ENCODE data around the gene RIPOR3.
"Not testable (repeated sequence)": the region's sequence is repeated elsewhere in the genome, so short reads cannot be mapped to it uniquely, and the experiment has no call there.

RIPOR3 gene

DNA sequence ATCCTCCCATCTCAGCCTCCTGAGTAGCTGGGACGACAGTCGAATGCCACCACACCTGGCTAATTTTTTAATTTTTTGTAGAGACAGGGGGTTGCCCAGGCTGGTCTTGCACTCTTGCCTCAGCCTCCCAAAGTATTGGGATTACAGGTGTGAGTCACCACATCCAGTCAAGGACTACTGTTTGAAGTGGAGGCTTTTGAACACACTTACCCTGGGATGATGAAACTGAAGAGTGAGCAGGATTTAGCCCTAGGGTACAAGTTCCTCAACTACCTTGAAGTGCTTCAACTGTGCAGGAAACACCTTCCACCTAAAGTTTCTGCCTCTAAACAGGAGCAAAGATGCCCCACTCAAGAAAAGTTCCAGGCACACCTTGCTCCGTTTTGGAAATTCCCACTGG, 24.4 kb upstream of the RIPOR3 start:
- Mint-ChIP-seq H3K4me1 (no peaks in the 10 kb centered on the region), H3K4me3 (no peak overlapping the region), H3K9me3 (no peaks in the 10 kb centered on the region), H3K36me3 (no peaks in the 10 kb centered on the region), H3K27ac (no peak overlapping the region)
- no peak for ATAC-seq
- no peak for DNase-seq (ENCODE audit: low spot score in 2 of 2)

DNA sequence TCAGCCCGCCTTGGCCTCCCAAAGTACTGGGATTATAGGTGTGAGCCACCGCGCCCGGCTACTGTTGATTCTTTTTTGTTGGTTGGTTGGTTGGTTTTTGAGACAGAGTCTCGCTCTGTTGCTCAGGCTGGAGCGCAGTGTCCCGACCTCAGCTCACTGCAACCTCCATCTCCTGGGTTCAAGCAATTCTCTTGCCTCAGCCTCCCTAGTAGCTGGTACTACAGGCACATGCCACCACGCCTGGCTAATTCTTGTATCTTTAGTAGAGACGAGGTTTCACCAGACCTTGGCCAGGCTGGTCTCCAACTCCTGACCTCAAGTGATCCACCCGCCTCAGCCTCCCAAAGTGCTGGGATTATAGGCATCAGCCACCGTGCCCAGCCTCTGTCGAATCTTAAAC, 23.1 kb upstream of the RIPOR3 start:
- DNase-seq (ENCODE audit: low spot score in 2 of 2); ATAC-seq; H3K4me3 Mint-ChIP-seq; H3K4me1 Mint-ChIP-seq; H3K27ac Mint-ChIP-seq; H3K9me3 Mint-ChIP-seq; H3K36me3 Mint-ChIP-seq: not testable (repeated sequence)

DNA sequence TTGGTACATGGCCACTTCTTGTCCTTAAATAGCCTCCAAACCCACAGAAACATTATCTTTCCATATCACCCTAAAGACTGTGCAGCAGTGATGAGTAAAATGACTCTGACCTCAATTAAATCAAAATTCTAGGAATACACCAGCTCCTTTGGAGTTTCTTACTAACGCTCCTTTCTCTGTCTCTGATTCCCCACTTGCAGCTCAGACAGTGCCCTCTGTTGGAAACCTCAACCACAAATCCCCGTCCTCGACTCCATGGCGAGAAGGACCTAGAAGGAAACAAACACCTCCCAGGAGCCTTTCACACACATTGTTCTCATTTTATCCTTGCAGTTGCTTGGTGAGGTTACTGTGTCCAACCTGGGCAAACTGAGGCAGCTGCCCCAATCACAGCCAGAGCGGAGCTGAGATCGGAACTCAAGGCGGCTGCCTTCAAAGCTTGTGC, 22.3 kb upstream of the RIPOR3 start:
- ATAC-seq (no peak), DNase-seq (ENCODE audit: low spot score in 2 of 2) (no peak)
- Mint-ChIP-seq H3K4me1 (no peaks in the 10 kb centered on the region), H3K9me3 (no peaks in the 10 kb centered on the region), H3K36me3 (no peaks in the 10 kb centered on the region), H3K4me3 (no peak overlapping the region), H3K27ac (no peak overlapping the region)

DNA sequence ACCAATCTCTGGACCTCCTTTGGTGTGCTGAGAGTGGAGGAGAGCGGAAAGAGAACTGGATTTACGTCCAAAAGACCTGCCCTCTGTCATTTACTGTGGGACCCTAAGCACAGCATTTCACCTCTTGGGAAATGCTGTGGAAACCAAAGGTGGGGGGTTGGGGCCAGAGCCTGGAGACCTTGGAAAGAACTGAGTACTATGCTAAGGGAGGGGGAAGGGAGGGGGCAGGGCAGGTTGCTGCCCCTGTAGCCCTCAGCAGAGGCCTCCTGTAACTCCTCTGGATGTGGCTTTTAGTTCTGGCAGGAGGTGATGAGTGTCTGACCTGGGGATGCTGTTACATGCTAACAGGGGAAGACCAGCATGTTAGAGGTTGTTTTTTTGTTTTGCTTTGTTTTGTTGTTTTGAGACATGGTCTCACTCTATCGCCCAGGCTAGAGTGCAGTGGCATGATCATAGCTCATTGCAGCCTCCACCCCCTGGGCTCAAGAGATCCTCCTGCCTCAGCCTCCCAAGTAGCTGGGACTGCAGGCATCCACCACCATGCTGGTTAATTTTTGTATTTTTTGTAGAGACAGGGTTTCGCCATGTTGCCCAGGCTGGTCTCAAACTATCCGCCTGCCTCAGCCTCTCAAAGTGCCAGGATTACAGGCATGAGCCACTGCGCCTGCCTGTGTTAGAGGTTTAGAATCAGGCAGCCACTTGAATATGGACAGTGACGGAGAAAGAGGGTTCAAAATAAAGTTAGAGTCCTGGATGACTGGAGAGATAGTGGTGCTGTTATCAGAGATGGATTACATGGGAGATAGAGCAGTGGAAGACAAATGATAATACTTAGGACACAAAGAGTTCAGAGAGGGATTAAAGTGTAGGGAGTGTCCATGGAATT, 21.7 kb upstream of the RIPOR3 start:
- Mint-ChIP-seq H3K9me3 (no peaks in the 10 kb centered on the region), H3K36me3 (no peaks in the 10 kb centered on the region), H3K4me1 (no peaks in the 10 kb centered on the region), H3K4me3 (no peak overlapping the region), H3K27ac (no peak overlapping the region)
- no peak for ATAC-seq
- no peak for DNase-seq (ENCODE audit: low spot score in 2 of 2)

DNA sequence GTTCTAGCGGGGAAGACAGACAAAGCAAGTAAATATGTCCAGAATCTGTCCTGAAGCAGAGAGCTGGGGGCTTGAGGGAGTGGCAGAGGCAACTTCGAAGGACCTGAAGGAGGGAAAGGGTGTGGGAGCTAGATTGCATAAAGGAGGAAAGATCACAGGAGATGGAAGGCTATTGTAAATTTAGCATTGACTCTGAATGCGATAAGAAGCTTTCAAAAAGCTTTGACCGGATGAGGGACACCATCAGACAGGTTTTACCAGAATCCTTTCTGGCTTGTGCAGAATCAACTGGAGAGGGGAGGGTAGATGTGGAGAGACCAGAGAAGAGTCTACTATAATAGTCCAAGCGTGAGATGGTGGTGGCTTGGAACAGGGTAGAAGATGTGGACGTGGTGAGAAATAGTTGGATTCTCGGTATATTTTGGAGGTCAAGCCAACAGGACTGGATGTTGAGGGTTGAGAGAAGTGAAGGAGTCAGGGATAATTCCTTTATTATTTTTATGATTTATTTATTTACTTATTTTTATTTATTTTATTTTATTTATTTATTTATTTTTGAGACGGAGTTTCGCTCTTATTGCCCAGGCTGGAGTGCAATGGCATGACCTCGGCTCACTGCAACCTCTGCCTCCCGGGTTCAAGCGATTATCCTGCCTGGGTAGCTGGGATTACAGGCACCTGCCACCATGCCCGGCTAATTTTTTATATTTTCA, 19.9 kb upstream of the RIPOR3 start:
- Mint-ChIP-seq H3K9me3 (no peaks in the 10 kb centered on the region), H3K4me3 (no peak overlapping the region), H3K4me1 (no peaks in the 10 kb centered on the region), H3K36me3 (no peaks in the 10 kb centered on the region), H3K27ac (no peak overlapping the region)
- DNase-seq (ENCODE audit: low spot score in 2 of 2) (no peak), ATAC-seq (no peak)

DNA sequence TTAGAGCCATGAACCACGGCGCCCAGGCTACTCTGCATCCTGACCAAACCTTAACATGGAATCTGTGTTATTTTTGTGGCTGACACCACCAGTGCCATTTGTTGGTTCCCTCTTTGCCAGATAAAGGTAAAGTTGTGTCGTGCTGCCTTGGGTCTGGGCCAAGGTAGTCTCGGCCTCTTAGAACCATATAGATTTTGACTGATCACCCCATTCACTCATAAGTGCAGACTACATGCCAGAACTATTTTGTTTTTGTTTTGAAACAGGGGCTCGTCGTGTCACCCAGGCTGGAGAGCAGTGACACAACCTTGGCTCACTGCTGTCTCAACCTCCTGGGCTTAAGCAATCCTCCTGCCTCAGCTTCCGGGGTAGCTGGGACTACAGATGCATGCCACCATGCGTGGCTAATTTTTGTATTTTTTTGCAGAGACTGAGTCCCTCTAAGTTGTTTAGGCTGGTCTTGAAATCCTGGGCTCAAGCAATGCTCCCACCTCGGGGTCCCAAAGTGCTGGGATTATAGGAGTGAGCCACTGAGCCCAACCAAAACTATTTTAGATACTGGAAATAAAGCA, 19.2 kb upstream of the RIPOR3 start:
- no peaks in the 10 kb centered on the region for H3K36me3 Mint-ChIP-seq
- DNase-seq (ENCODE audit: low spot score in 2 of 2): no peak
- H3K27ac Mint-ChIP-seq: no peak overlapping the region
- H3K4me3 Mint-ChIP-seq: no peak overlapping the region
- H3K4me1 Mint-ChIP-seq: no peaks in the 10 kb centered on the region
- H3K9me3 Mint-ChIP-seq: no peaks in the 10 kb centered on the region
- ATAC-seq: no peak

DNA sequence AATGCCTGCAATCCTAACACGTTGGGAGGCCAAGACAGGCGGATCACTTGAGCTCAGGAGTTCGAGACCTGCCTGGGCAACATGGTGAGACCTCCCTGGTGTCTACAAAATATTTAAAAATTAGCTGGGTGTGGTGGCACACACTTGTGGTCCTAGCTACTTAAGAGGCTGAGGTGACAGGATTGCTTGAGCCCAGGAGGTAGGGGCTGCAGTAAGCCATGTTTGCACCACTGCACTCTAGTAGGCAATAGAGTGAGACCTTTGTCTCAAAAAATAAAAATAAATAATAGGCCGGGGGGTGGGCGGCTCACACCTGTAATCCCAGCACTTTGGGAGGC, 18.3 kb upstream of the RIPOR3 start:
- no peaks in the 10 kb centered on the region for H3K36me3 Mint-ChIP-seq
- no peaks in the 10 kb centered on the region for H3K4me1 Mint-ChIP-seq
- no peak overlapping the region for H3K4me3 Mint-ChIP-seq
- no peaks in the 10 kb centered on the region for H3K9me3 Mint-ChIP-seq
- no peak for ATAC-seq
- DNase-seq (ENCODE audit: low spot score in 2 of 2): no peak
- no peak overlapping the region for H3K27ac Mint-ChIP-seq

DNA sequence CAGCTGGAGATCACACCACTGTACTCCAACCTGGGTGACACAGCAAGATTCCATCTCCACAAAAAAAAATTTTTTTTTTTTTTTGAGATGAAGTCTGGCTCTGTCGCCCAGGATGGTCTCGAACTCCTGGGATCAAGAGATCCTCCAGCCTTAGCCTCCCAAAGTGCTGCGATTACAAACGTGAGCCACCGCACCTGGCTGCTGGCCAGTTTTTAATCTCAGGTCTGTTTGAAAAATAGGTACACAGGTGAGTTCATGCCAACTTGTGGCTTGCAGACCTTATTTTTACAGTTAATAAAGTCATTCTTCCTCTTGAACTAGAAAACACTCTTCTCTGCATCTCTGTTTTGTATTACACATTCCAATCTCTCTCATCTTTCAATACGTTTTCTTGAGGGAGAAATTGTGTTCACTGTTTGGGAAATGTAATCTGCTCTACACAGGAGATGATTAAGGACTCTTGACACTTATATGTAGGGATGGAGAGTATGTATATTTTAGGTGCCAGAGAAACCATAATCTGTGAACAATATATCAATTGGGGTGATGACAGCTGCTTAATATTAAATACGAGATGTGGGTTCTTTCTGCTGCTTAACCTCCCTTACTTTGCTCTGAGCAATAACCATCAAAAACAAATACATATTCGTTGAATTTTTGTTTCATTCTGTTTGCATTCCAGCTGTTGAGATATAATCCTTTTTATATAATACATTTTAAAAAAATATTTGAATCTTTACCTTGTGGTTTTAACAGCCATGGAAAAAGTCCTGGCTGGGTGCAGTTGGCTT, 17.7 kb upstream of the RIPOR3 start:
- H3K4me3 Mint-ChIP-seq: no peak overlapping the region
- ATAC-seq: no peak
- no peak overlapping the region for H3K27ac Mint-ChIP-seq
- H3K36me3 Mint-ChIP-seq: no peaks in the 10 kb centered on the region
- DNase-seq (ENCODE audit: low spot score in 2 of 2): no peak
- H3K4me1 Mint-ChIP-seq: no peaks in the 10 kb centered on the region
- no peaks in the 10 kb centered on the region for H3K9me3 Mint-ChIP-seq

DNA sequence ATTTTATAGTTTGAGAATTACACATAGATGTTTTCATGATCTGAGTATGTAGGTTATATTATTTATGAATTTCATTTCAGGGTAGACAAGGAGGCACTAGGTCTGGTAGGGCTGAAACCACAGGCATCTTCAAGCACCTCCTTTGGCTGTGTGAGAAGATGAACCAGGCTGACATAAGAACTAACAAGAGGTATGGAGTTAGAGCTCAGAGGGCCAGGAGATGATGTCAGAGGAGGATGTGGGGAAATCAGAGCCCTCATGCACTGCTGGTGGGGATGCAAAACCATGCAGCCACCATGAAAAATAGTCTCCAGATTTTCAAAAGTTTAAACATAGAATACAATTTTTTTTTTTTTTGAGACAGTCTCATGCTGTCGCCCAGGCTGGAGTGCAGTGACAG, 13.6 kb upstream of the RIPOR3 start:
- Mint-ChIP-seq H3K4me1 (no peaks in the 10 kb centered on the region), H3K4me3 (no peak overlapping the region), H3K9me3 (no peaks in the 10 kb centered on the region), H3K27ac (no peak overlapping the region), H3K36me3 (no peaks in the 10 kb centered on the region)
- ATAC-seq (no peak), DNase-seq (ENCODE audit: low spot score in 2 of 2) (no peak)

DNA sequence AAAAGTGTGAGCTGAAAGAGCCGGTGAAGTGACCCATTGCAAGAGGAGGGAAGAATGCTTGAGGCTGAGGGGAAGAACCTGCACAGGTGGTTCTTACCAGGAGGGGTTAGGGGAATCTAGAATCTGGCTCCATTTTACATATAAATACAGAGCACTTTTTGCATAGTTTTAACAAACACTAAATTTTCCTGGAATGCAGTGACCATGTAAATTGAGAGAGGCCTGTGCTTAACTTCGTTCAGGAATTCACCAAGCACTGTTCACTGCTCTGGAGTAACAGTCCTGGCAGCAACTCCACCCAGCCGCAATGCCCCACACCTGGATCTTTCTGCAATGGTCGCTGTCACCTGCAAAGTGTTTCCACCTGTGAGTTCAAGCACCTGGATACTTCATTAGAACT, 13.2 kb upstream of the RIPOR3 start:
- DNase-seq (ENCODE audit: low spot score in 2 of 2): no peak
- Mint-ChIP-seq H3K4me1 (no peaks in the 10 kb centered on the region), H3K27ac (no peak overlapping the region)

DNA sequence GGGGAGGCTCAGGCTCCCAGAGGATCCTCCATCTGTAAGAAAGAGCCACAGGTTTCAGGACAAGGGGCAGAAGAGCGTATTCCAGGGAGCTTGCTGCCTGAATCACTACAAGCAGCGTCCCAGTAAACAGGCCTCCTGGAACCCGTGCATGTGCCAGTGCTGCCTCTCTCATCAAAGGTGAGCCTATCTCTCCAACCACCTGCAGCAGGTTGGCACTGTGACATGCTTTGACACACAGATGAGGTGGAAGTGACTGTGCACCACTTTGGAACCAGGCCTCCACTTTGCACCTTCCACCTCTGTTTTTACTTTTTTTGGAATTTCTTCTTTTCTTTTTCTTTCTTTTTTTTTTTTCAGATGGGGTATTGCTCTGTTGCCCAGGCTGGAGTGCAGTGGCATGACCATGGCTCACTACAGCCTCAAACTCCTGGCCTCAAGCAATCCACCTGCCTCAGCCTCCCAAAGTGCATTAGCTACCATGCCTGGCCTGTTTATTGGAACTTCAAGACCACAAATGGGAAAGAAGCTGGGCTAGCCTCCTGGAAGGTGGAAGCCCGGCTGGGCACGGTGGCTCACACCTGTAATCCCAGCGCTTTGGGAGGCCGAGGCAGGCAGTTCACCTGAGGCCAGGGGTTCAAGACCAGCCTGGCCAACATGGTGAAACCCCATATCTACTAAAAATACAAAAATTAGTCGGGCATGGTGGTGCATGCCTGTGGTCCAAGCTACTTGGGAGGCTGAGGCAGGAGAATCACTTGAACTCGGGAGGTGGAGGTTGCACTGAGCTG, 12.5 kb upstream of the RIPOR3 start:
- H3K4me3 Mint-ChIP-seq; H3K36me3 Mint-ChIP-seq; ATAC-seq; H3K27ac Mint-ChIP-seq; H3K4me1 Mint-ChIP-seq; DNase-seq (ENCODE audit: low spot score in 2 of 2); H3K9me3 Mint-ChIP-seq: not testable (repeated sequence)

More for the DNA sequence above, 13.2 kb upstream of the RIPOR3 start:
- no peaks in the 10 kb centered on the region for H3K9me3 Mint-ChIP-seq
- H3K4me3 Mint-ChIP-seq: no peak overlapping the region
- no peak for ATAC-seq
- no peaks in the 10 kb centered on the region for H3K36me3 Mint-ChIP-seq

DNA sequence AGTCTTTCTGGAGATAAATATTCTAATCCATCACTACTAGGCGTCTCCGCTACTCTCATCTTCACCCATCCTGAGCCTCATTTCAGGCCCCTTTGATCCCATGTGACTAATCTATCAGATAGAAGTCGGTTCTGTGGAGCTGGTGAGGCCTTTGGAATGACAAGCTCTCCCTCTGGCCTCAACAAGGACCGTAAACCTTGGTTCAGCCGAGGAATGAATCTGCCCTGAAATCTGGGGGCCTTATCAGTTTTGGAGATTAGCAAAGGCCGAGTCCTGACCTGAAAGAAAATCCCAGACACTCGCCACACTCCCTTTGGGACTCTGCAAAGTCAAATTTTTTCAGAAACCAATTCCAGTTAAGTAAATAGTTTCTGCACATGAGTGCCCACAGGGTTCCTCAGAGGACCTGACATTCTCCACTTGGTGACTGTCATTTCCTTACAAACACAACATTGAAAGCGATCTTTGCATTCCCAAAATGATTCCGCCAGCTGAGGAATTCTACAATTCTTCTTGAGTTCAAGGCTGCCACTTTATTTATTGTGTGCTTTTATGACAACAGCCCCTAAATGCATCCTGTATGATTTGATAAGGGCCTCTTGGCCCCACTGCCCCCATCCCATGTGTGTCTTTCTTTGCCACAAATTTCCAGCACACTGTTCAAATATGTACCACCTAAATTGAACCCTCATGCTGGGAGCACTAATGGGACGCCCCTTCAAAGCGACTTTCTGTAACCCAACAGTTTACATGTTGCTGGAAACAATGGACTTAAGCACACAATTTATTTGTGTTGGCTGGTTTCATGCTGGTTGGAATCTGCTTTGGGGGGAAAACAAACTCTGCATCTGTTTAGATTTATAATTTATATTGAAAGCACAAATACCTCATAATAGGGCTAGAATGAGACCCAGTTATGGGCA, 10.0 kb upstream of the RIPOR3 start:
- no peaks in the 10 kb centered on the region for H3K9me3 Mint-ChIP-seq
- DNase-seq (ENCODE audit: low spot score in 2 of 2): no peak
- no peak for ATAC-seq
- H3K4me3 Mint-ChIP-seq: no peak overlapping the region
- H3K36me3 Mint-ChIP-seq: no peaks in the 10 kb centered on the region
- H3K4me1 Mint-ChIP-seq: no peaks in the 10 kb centered on the region
- H3K27ac Mint-ChIP-seq: no peak overlapping the region

DNA sequence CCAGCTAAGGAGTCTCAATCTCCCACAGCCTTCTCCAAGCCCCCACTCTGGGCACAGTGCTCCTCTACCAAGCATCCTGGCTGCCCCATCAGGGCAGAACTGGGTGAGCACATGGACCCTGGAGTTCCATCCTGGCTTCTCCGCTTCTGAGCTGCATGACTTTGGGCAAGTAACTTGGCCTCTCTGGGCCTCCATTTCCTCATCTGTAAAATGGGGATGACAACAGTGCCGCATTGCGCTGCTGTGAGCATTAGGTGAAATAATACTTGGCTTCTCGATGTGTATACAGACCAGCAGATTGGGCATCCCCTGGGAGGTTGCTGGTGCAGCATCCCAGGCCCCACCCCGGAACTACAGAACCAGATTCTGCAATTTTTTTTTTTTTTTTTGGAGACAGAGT, 8.3 kb upstream of the RIPOR3 start:
- ATAC-seq (no peak), DNase-seq (ENCODE audit: low spot score in 2 of 2) (no peak)
- no peak overlapping the region for H3K4me3 Mint-ChIP-seq
- no peaks in the 10 kb centered on the region for H3K36me3 Mint-ChIP-seq
- H3K27ac Mint-ChIP-seq: peak overlapping the region; percentile 43
- no peaks in the 10 kb centered on the region for H3K4me1 Mint-ChIP-seq
- H3K9me3 Mint-ChIP-seq: no peaks in the 10 kb centered on the region

DNA sequence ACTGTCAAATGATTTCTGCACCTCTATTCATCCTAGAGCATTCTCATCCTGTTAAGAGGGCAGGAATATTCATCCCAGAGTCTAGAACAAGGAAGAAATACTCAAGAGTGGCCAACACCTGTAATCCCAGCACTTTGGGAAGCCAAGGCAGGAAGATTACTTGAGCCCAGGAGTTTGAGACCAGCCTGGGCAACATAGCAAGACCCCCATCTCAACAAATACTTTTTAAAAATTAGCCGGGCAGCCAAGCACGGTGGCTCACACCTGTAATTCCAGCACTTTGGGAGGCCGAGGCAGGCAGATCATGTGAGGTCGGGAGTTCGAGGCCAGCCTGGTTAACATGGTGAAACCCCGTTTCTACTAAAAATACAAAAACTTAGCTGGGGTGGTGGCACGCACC, 6.9 kb upstream of the RIPOR3 start:
- not testable (repeated sequence) for H3K36me3 Mint-ChIP-seq; H3K4me1 Mint-ChIP-seq; H3K27ac Mint-ChIP-seq; H3K9me3 Mint-ChIP-seq; DNase-seq (ENCODE audit: low spot score in 2 of 2); ATAC-seq; H3K4me3 Mint-ChIP-seq
